ENCODE data around the gene CTNNA1.

DNA sequence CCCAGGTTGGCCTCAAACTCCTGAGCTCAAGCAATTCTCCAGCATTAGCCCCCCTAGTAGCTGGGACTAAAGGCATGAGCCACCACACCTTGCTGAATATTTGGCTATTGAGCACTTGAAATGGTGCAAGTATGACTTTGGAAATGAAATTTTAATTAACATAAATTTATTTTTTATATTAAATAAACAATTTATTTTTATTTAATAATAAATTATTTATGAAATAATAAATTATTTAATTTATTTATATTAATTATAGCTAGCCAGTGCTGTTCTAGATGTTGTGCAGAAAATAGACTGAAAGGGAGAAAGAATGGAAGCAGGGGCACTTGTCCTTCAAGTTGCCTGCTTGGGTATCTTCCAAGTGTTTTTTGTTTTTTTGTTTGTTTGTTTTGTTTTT is 40.0 kb upstream of the CTNNA1 start:
- no peak for TF ChIP-seq CREB5 (CRISPR knock-in tag; IDR thresholded peaks at IDR 0.05; ENCODE audit: low read depth)
- TF ChIP-seq ZC3H10 (CRISPR knock-in tag; IDR thresholded peaks at IDR 0.05), result no peak
- TF ChIP-seq ZFP30 (CRISPR knock-in tag; IDR thresholded peaks at IDR 0.05), result no peak

All from SK-N-SH treated with all-trans-retinoic acid at 6 μM for 48 hours (cell line).